ENCODE measurements around the gene FOXR1.

The FOXR1 gene

GRCh38 chr11:119030329-119031047 lies 58.9 kb downstream of the FOXR1 start, which contains the start of gene SLC37A4:
TSS of gene SLC37A4 (minus strand) at chr11:119030877.
- peak; percentile 99 for DNase-seq
- TF ChIP-seq GATA1 (IDR thresholded peaks at IDR 0.05; ENCODE audit: low read depth, low read length) (no peak), POLR2A (IDR thresholded peaks at IDR 0.05; ENCODE audit: low read length) (peak; percentile 76)

All from erythroblast (primary cell).